ENCODE data around the gene ZNF32.
"Not testable (repeated sequence)": the region's sequence is repeated elsewhere in the genome, so short reads cannot be mapped to it uniquely, and the experiment has no call there.

Gene ZNF32

GRCh38 chr10:43622038-43622437, 26.6 kb downstream of the ZNF32 start:
- no peak for DNase-seq

- DNase-seq = no peak
Observed at GRCh38 chr10:43619368-43619767, 29.3 kb downstream of the ZNF32 start.

- no peak for DNase-seq
Observed at GRCh38 chr10:43616697-43617370, 31.8 kb downstream of the ZNF32 start.

GRCh38 chr10:43610636-43611035, 38.0 kb downstream of the ZNF32 start:
- no peak for DNase-seq

GRCh38 chr10:43607199-43607573, 41.5 kb downstream of the ZNF32 start:
- DNase-seq = no peak

- DNase-seq = peak; percentile 66
Observed at GRCh38 chr10:43606323-43607198, 42.1 kb downstream of the ZNF32 start, which contains the start of gene ZNF485. TSS of gene ZNF485 (plus strand) at chr10:43606438. CDS start at chr10:43607051, 613 bp downstream.

DNA sequence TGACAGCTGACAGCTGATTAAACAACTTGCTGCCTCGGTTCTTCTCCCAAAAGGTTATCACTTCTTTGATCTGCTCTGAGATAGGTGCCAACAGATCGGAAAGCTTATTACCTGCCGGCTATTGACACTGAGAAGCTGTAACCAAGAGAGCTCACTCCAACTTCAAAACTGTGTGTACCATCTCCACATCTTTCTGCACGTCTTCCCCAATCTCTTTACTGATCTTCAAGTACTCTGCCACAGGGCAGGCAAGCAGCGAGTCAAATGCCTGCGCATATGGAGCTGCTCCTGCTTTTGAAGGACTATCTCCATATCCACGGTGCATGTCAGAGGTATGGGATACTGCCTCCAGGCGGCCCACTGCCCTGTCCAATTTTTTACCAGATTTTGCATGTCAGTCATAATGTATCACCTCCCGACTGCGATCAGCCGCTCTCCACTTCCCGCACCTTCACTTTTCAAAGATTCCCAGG, 42.8 kb downstream of the ZNF32 start:
- no peak for DNase-seq

GRCh38 chr10:43601576-43601975, 47.1 kb downstream of the ZNF32 start:
- DNase-seq = not testable (repeated sequence)

DNA sequence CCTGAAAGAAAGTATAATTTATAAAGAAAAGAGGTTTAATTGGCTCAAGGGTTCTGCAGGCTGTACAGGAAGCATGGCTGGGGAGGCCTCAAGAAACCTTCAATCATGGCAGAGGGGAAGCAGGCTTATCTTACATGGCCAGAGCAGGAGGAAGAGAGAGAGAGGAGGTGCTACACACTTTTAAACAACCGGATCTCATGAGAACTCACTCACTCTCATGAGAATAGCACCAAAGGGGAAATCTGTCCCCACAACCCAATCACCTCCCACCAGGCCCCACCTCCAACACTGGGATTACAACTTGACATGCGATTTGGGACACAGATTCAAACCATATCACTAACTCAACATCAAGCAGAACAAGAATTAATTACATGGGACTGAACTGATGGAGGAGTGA, 49.3 kb downstream of the ZNF32 start:
- DNase-seq = no peak

GRCh38 chr10:43598446-43598845, 50.2 kb downstream of the ZNF32 start:
- no peak for DNase-seq

DNA sequence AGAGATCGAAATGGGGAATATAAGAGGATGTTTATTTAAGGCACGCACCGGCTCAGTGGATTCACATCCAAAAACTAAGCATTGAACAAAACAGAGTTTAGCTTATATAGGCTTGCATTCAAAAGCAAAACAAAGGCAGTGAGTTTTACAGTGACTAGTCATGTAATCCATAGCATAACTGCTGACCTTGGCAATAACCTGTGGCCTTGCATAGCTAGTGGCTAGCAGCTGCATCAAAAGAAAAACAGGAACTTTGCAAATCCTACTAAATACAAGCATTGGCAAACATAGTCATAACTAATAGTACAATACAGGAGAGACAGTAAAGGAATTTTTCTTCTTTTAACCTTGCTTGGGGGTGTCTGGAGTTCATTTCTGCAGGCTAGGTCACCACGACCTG, 52.1 kb downstream of the ZNF32 start:
- no peak for DNase-seq

DNA sequence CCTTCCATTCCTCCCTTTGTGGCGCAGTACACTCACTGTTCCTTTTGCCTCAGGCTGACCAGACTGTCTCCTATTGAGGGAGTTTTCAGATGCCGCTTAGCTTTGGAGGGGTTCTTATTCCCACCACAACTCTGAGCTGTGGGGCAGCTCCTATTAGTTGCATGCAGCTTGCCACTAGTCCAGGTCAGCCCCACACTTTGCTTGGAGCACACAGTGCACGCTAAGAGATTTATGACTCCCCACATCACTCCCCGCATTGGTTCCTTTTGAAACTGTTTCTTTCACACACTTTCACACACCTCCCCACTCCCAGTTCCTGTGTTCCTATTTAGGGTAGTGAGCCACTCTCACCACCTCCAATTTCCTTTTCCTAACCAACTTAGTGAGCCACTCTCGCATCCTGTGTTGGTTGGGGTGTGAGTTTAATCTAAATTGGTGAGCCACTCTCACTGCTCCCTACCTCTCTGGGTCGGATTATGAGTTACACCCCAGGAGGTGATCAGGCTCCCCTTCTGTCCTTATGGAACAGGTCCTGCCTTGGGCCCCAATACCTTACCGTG, 52.9 kb downstream of the ZNF32 start:
- peak; percentile 26 for DNase-seq

DNA sequence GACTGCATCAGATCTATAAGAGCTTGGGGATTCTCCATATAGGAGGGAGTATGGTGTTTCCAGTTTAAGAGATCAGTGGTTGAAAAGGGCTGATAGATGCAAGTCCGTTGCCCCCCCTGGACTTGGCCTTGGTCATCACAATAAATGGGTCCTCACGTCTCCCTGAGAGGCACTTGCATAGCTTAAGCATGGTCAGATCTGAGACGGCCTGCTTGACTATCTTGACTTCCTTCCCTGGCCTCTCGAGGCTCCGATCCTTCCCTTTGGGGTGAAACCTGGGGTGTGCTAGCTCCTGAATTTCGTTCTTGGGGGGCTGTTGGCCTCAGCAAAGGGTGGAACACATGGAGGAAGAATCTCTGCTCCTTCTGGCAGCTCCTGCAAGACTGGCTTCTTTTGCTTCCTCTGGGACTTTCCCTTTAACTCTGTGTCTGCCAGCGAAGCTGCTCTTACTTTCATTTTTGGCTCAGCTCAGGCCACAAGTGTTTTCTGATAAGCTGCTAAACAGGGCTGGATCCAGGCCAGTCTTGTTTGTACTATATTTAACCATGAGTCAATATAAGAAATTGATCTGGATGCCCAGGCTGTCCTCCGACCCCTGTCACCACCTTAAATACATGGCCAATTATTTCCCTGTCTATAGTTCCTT, 53.6 kb downstream of the ZNF32 start:
- peak; percentile 53 for DNase-seq
